ENCODE measurements around the gene COL6A2. TPM values are rescaled to one million over a fixed set of nuclear protein-coding genes. Genes with fewer than 3 reads are reported as not detected.

The COL6A2 gene
- total RNA-seq, 1 experiment from 2014 or later, result 129 TPM

- Histone ChIP-seq H3K27ac (ENCODE audit: insufficient read length, low read depth, low read length) (no peak overlapping the region), H4K91ac (ENCODE audit: insufficient read length, low read depth, low read length) (no peak overlapping the region), H3K56ac (ENCODE audit: insufficient read length, low read depth, low read length) (no peak overlapping the region), H3K14ac (ENCODE audit: insufficient read depth, low read length) (no peak overlapping the region), H2BK15ac (ENCODE audit: low read depth, low read length) (no peak overlapping the region), H4K8ac (replicated peaks; ENCODE audit: insufficient read length, low read depth, low read length) (no peak overlapping the region), H3K79me1 (ENCODE audit: insufficient read depth, low read depth, low read length, poor library complexity, severe bottlenecking) (no peaks in the 10 kb centered on the region), H2BK120ac (ENCODE audit: low read depth, low read length, poor library complexity, severe bottlenecking) (no peak overlapping the region), H3K4ac (ENCODE audit: low read depth, low read length) (no peak overlapping the region), H2AK5ac (ENCODE audit: insufficient read length, low read length) (no peak overlapping the region), H4K5ac (ENCODE audit: insufficient read length, low read depth, low read length) (no peak overlapping the region), H3K79me2 (ENCODE audit: insufficient read depth, low read length) (no peaks in the 10 kb centered on the region), H2AFZ (ENCODE audit: low read length) (no peak overlapping the region), H3T11ph (ENCODE audit: low read length) (no peak overlapping the region), H3K4me2 (ENCODE audit: insufficient read depth, insufficient read length, low read length) (no peak overlapping the region), H2BK5ac (ENCODE audit: insufficient read length, low read length) (no peak overlapping the region), H4K20me1 (ENCODE audit: control insufficient read depth, insufficient read depth, insufficient read length) (no peaks in the 10 kb centered on the region), H2BK20ac (ENCODE audit: low read depth, low read length, poor library complexity, severe bottlenecking) (no peak overlapping the region), H2BK12ac (ENCODE audit: insufficient read length, low read depth, low read length) (no peak overlapping the region), H3K9me3 (ENCODE audit: control insufficient read depth, low read depth, low read length) (no peaks in the 10 kb centered on the region), H3K18ac (ENCODE audit: insufficient read length, low read depth, low read length) (no peak overlapping the region), H3K23me2 (ENCODE audit: insufficient read length, low read depth, low read length, poor library complexity, severe bottlenecking) (no peaks in the 10 kb centered on the region), H3K27me3 (ENCODE audit: insufficient read depth, low read length) (no peaks in the 10 kb centered on the region), H3K9ac (ENCODE audit: extremely low read depth, insufficient read length, low read length) (no peak overlapping the region), H3K23ac (ENCODE audit: insufficient read length, low read depth, low read length) (no peak overlapping the region), H3K4me1 (ENCODE audit: insufficient read depth, low read length) (no peaks in the 10 kb centered on the region)
- H3K36me3 Mint-ChIP-seq (ENCODE audit: insufficient read depth in 1 of 3, low read depth in 3 of 3), result peaks cover 26 to 53% (median 33%) of the 10 kb centered on the region in 3 experiments
- H3K27ac Mint-ChIP-seq, result no peak overlapping the region
- peaks cover 0 to 4% of the 10 kb centered on the region in 2 experiments; a peak in 2 of 4 replicates for H3K4me1 Mint-ChIP-seq
- H3K27me3 Mint-ChIP-seq (ENCODE audit: low read depth), result no peaks in the 10 kb centered on the region
- H3K9me3 Mint-ChIP-seq, result peaks cover 0 to 8% of the 10 kb centered on the region in 2 experiments; a peak in 2 of 5 replicates
- TF ChIP-seq, protein P1, sequence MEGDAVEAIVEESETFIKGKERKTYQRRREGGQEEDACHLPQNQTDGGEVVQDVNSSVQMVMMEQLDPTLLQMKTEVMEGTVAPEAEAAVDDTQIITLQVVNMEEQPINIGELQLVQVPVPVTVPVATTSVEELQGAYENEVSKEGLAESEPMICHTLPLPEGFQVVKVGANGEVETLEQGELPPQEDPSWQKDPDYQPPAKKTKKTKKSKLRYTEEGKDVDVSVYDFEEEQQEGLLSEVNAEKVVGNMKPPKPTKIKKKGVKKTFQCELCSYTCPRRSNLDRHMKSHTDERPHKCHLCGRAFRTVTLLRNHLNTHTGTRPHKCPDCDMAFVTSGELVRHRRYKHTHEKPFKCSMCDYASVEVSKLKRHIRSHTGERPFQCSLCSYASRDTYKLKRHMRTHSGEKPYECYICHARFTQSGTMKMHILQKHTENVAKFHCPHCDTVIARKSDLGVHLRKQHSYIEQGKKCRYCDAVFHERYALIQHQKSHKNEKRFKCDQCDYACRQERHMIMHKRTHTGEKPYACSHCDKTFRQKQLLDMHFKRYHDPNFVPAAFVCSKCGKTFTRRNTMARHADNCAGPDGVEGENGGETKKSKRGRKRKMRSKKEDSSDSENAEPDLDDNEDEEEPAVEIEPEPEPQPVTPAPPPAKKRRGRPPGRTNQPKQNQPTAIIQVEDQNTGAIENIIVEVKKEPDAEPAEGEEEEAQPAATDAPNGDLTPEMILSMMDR (conservative IDR thresholded peaks at IDR 0.05), result no peak
- no peak overlapping the region for H3K4me3 Mint-ChIP-seq
- DNase-seq, result no peak
- WGBS (ENCODE audit: extremely low coverage, insufficient read length, low lambda C conversion rate), result no CpG with 5 or more reads among the region's 4 CpGs
Observed at GRCh38 chr21:46114963-46115362, 17.1 kb downstream of the COL6A2 start.

All from H9 (cell line).